ENCODE results near the gene PID1. TPM values are rescaled to one million over a fixed set of nuclear protein-coding genes. Genes with fewer than 3 reads are reported as not detected.

The PID1 gene
- total and polyA plus RNA-seq, 2 donors (not counting 1 experiment from before 2014, with no cell fraction given), result 0.10 TPM; not detected in 1

GRCh38 chr2:229137639-229138038 is 133.4 kb downstream of the PID1 start:
- Histone ChIP-seq H3K4me3 (ENCODE audit: control extremely low read depth in 1 of 5, extremely low read depth in 1 of 5, insufficient read depth in 1 of 5, low read depth in 2 of 5, low read length in 4 of 5) (no peak overlapping the region), H4K20me1 (ENCODE audit: control insufficient read depth, insufficient read depth, low read length, poor library complexity, severe bottlenecking) (no peaks in the 10 kb centered on the region), H3K9ac (ENCODE audit: low read length) (no peak overlapping the region), H3K4me2 (replicated peaks; ENCODE audit: low read depth, low read length, poor library complexity, severe bottlenecking) (no peak overlapping the region), H3K36me3 (replicated peaks in 1 of 2; ENCODE audit: control extremely low read depth in 1 of 2, control insufficient read depth in 1 of 2, extremely low read depth in 1 of 2, insufficient read depth in 2 of 2, low read length in 1 of 2) (no peaks in the 10 kb centered on the region), H3K27ac (ENCODE audit: low read length in 2 of 2) (no peak overlapping the region), H3K9me3 (ENCODE audit: control extremely low read depth in 1 of 3, control insufficient read depth in 2 of 3, insufficient read depth in 1 of 3, low read length in 2 of 3) (peaks cover 0 to 3% (median 0%) of the 10 kb centered on the region in 3 donors), H3K27me3 (replicated peaks in 1 of 4; ENCODE audit: control extremely low read depth in 1 of 4, control insufficient read depth in 3 of 4, insufficient read depth in 4 of 4, low read length in 3 of 4) (no peaks in the 10 kb centered on the region), H3K79me2 (ENCODE audit: control insufficient read depth, insufficient read depth, low read length) (no peaks in the 10 kb centered on the region), H2AFZ (ENCODE audit: insufficient read depth, low read depth, low read length, poor library complexity, severe bottlenecking) (no peak overlapping the region), H3K4me1 (ENCODE audit: control insufficient read depth in 2 of 2, insufficient read depth in 2 of 2, low read length in 2 of 2) (no peaks in the 10 kb centered on the region)
- intact Hi-C loops (cut with micrococcal nuclease), result no loop called here
- DNase-seq (no peak), ATAC-seq (ENCODE audit: low read depth) (no peak)
- TF ChIP-seq, protein P1, sequence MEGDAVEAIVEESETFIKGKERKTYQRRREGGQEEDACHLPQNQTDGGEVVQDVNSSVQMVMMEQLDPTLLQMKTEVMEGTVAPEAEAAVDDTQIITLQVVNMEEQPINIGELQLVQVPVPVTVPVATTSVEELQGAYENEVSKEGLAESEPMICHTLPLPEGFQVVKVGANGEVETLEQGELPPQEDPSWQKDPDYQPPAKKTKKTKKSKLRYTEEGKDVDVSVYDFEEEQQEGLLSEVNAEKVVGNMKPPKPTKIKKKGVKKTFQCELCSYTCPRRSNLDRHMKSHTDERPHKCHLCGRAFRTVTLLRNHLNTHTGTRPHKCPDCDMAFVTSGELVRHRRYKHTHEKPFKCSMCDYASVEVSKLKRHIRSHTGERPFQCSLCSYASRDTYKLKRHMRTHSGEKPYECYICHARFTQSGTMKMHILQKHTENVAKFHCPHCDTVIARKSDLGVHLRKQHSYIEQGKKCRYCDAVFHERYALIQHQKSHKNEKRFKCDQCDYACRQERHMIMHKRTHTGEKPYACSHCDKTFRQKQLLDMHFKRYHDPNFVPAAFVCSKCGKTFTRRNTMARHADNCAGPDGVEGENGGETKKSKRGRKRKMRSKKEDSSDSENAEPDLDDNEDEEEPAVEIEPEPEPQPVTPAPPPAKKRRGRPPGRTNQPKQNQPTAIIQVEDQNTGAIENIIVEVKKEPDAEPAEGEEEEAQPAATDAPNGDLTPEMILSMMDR (IDR thresholded peaks at IDR 0.05), result no peak
- TF ChIP-seq EZH2 (IDR thresholded peaks at IDR 0.05; ENCODE audit: borderline replicate concordance, insufficient read depth, low read depth, low read length, poor library complexity, severe bottlenecking), result no peak
- no peaks in the 10 kb centered on the region for H3K4me1 Mint-ChIP-seq
- H3K9me3 Mint-ChIP-seq (ENCODE audit: insufficient read depth), result no peaks in the 10 kb centered on the region
- H3K27ac Mint-ChIP-seq, result no peak overlapping the region
- H3K27me3 Mint-ChIP-seq, result no peaks in the 10 kb centered on the region
- ChIA-PET CTCF (no interaction called here), POLR2A (no interaction called here)
- no CpG with 5 or more reads among the region's 3 CpGs for WGBS (ENCODE audit: insufficient coverage)
- H3K4me3 Mint-ChIP-seq, result no peak overlapping the region

GRCh38 chr2:229137066-229137465 is 134.0 kb downstream of the PID1 start:
- H3K9me3 ChIP-seq (ENCODE audit: control extremely low read depth in 1 of 3, control insufficient read depth in 2 of 3, insufficient read depth in 1 of 3, low read length in 2 of 3), result peaks cover 0 to 3% (median 0%) of the 10 kb centered on the region in 3 donors
- DNase-seq, result no peak
- H3K27me3 ChIP-seq (replicated peaks in 1 of 4; ENCODE audit: control extremely low read depth in 1 of 4, control insufficient read depth in 3 of 4, insufficient read depth in 4 of 4, low read length in 3 of 4), result no peaks in the 10 kb centered on the region
- no peak for ATAC-seq (ENCODE audit: low read depth)
- H3K9me3 Mint-ChIP-seq (ENCODE audit: insufficient read depth), result no peaks in the 10 kb centered on the region
- POLR2A ChIA-PET, result no interaction called here
- H3K27ac ChIP-seq (ENCODE audit: low read length in 2 of 2), result no peak overlapping the region
- no peaks in the 10 kb centered on the region for H3K79me2 ChIP-seq (ENCODE audit: control insufficient read depth, insufficient read depth, low read length)
- H3K36me3 ChIP-seq (replicated peaks in 1 of 2; ENCODE audit: control extremely low read depth in 1 of 2, control insufficient read depth in 1 of 2, extremely low read depth in 1 of 2, insufficient read depth in 2 of 2, low read length in 1 of 2), result no peaks in the 10 kb centered on the region
- no peak overlapping the region for H3K4me3 Mint-ChIP-seq
- H3K9ac ChIP-seq (ENCODE audit: low read length), result no peak overlapping the region
- no peaks in the 10 kb centered on the region for H3K4me1 ChIP-seq (ENCODE audit: control insufficient read depth in 2 of 2, insufficient read depth in 2 of 2, low read length in 2 of 2)
- H3K27ac Mint-ChIP-seq, result no peak overlapping the region
- no CpG with 5 or more reads among the region's 2 CpGs for WGBS (ENCODE audit: insufficient coverage)
- TF ChIP-seq, protein P1 (IDR thresholded peaks at IDR 0.05), result no peak
- TF ChIP-seq EZH2 (IDR thresholded peaks at IDR 0.05; ENCODE audit: borderline replicate concordance, insufficient read depth, low read depth, low read length, poor library complexity, severe bottlenecking), result no peak
- H3K4me2 ChIP-seq (replicated peaks; ENCODE audit: low read depth, low read length, poor library complexity, severe bottlenecking), result no peak overlapping the region
- no peak overlapping the region for H2AFZ ChIP-seq (ENCODE audit: insufficient read depth, low read depth, low read length, poor library complexity, severe bottlenecking)
- no peaks in the 10 kb centered on the region for H4K20me1 ChIP-seq (ENCODE audit: control insufficient read depth, insufficient read depth, low read length, poor library complexity, severe bottlenecking)
- H3K4me3 ChIP-seq (ENCODE audit: control extremely low read depth in 1 of 5, extremely low read depth in 1 of 5, insufficient read depth in 1 of 5, low read depth in 2 of 5, low read length in 4 of 5), result no peak overlapping the region
- CTCF ChIA-PET, result no interaction called here
- intact Hi-C loops (cut with micrococcal nuclease), result no loop called here
- no peaks in the 10 kb centered on the region for H3K4me1 Mint-ChIP-seq
- no peaks in the 10 kb centered on the region for H3K27me3 Mint-ChIP-seq
